ENCODE results near the gene MEIS2. TPM values are rescaled to one million over a fixed set of nuclear protein-coding genes. Genes with fewer than 3 reads are reported as not detected.

MEIS2 gene
- polyA plus RNA-seq, 1 donor from 2014 or later = 825 TPM

DNA sequence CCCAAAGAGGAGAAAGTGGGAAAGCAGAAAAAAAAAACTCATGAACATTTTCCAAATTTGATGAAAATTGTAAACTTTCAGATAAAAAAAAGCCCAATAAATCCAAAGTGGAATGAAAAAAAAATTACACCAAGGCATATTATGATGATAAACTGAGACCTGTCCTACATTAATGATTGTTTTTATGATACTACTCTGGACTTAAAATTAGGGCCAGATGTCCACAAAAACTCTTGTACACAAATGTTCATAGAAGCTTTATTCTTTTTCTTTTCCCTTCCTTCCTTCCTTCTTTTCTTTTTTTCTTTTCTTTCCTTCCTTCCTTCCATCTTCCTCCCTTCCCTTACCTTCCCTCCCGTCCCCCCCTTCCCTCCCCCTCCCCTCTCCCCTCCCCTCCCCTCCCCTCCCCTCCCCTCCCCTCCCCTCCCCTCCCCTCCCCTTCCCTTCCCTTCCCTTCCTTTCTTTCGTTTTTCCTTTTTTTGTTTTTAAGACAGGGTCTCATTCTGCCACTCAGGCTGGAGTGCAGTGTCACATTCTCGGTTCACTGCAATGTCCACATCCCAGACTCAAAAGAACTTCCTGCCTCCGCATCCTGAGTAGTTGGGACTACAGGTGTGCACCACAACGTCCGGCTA, 243.9 kb downstream of the MEIS2 start:
- H3K27me3 ChIP-seq (ENCODE audit: insufficient read depth, low read depth, low read length) = no peaks in the 10 kb centered on the region
- H3K36me3 ChIP-seq (ENCODE audit: insufficient read depth, low read length) = no peaks in the 10 kb centered on the region
- no peak overlapping the region for H3K4me2 ChIP-seq (ENCODE audit: low read length)
- no peak overlapping the region for H3K4me3 ChIP-seq (ENCODE audit: low read length)
- no peaks in the 10 kb centered on the region for H3K9me2 ChIP-seq (ENCODE audit: insufficient read depth, low read length)
- no peak overlapping the region for H2AFZ ChIP-seq (ENCODE audit: low read depth, low read length)
- H3F3A ChIP-seq (ENCODE audit: insufficient read depth, low read length, poor library complexity, severe bottlenecking) = no peaks in the 10 kb centered on the region
- no peaks in the 10 kb centered on the region for H3K79me2 ChIP-seq (replicated peaks; ENCODE audit: insufficient read depth, low read length)
- H4K20me1 ChIP-seq (ENCODE audit: insufficient read depth) = no peaks in the 10 kb centered on the region
- H3K27ac ChIP-seq (ENCODE audit: low read length) = no peak overlapping the region
- H3K9ac ChIP-seq (ENCODE audit: low read length) = no peak overlapping the region
- TF ChIP-seq POLR2AphosphoS5 (IDR thresholded peaks at IDR 0.05) (no peak), RAD21 (conservative IDR thresholded peaks at IDR 0.05) (no peak), MXI1 (conservative IDR thresholded peaks at IDR 0.05; ENCODE audit: poor library complexity, severe bottlenecking) (no peak)
- no peaks in the 10 kb centered on the region for H3K9me3 ChIP-seq (ENCODE audit: low read length)

DNA sequence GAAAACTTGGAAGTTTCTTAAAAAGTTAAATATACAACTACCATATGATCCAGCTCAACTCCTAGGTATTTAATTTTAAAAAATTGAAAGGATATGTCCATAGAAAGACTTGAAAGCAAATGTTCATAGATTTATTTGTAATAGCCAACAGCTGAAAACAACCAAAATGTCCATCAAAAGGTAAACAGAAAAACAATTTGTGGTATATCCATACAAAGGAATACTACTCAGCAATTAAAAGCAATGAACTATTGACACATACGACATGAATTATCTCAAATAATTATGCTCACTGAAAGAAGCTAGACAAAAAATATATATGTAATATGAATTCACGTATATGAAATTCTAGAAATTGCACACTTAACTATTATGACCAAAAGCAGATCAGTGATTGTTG, 249.5 kb downstream of the MEIS2 start:
- Histone ChIP-seq H3K9ac (ENCODE audit: low read length) (no peak overlapping the region), H3K4me3 (ENCODE audit: low read length) (no peak overlapping the region), H3K27ac (ENCODE audit: low read length) (no peak overlapping the region), H3K9me2 (ENCODE audit: insufficient read depth, low read length) (no peaks in the 10 kb centered on the region), H3K4me2 (ENCODE audit: low read length) (no peak overlapping the region), H3K79me2 (replicated peaks; ENCODE audit: insufficient read depth, low read length) (no peaks in the 10 kb centered on the region), H3K9me3 (ENCODE audit: low read length) (no peaks in the 10 kb centered on the region), H3K36me3 (ENCODE audit: insufficient read depth, low read length) (no peaks in the 10 kb centered on the region), H4K20me1 (ENCODE audit: insufficient read depth) (no peaks in the 10 kb centered on the region), H3K27me3 (ENCODE audit: insufficient read depth, low read depth, low read length) (no peaks in the 10 kb centered on the region), H2AFZ (ENCODE audit: low read depth, low read length) (no peak overlapping the region), H3F3A (ENCODE audit: insufficient read depth, low read length, poor library complexity, severe bottlenecking) (no peaks in the 10 kb centered on the region)
- TF ChIP-seq MXI1 (conservative IDR thresholded peaks at IDR 0.05; ENCODE audit: poor library complexity, severe bottlenecking) (no peak), TAF1 (IDR thresholded peaks at IDR 0.05; ENCODE audit: low read depth) (no peak), SMC3 (conservative IDR thresholded peaks at IDR 0.05; ENCODE audit: poor library complexity) (no peak)
- TF ChIP-seq, protein P1, sequence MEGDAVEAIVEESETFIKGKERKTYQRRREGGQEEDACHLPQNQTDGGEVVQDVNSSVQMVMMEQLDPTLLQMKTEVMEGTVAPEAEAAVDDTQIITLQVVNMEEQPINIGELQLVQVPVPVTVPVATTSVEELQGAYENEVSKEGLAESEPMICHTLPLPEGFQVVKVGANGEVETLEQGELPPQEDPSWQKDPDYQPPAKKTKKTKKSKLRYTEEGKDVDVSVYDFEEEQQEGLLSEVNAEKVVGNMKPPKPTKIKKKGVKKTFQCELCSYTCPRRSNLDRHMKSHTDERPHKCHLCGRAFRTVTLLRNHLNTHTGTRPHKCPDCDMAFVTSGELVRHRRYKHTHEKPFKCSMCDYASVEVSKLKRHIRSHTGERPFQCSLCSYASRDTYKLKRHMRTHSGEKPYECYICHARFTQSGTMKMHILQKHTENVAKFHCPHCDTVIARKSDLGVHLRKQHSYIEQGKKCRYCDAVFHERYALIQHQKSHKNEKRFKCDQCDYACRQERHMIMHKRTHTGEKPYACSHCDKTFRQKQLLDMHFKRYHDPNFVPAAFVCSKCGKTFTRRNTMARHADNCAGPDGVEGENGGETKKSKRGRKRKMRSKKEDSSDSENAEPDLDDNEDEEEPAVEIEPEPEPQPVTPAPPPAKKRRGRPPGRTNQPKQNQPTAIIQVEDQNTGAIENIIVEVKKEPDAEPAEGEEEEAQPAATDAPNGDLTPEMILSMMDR (IDR thresholded peaks at IDR 0.05; ENCODE audit: poor library complexity, severe bottlenecking) = no peak

DNA sequence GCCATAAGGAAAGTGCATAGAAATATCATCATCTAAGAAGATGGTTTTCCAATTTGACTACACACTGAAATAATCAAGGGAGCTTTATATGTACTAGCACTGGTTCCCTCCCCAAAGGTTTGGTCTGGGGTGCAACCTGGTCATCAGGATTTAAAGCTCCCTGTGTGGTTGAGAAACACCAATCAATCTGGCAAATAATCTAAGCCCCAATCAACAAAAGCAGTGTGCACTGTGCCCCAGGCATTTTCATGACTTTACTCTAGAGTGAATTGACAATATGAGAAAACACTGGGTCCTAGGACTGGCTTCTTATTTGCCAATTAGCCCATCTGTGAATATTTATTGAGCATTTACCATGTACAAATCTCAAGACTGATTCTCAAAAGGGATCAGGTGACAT, 255.1 kb downstream of the MEIS2 start:
- no peak overlapping the region for H3K9ac ChIP-seq (ENCODE audit: low read length)
- H3K27ac ChIP-seq (ENCODE audit: low read length) = no peak overlapping the region
- H4K20me1 ChIP-seq (ENCODE audit: insufficient read depth) = no peaks in the 10 kb centered on the region
- H3K9me2 ChIP-seq (ENCODE audit: insufficient read depth, low read length) = no peaks in the 10 kb centered on the region
- no peaks in the 10 kb centered on the region for H3K9me3 ChIP-seq (ENCODE audit: low read length)
- H3K27me3 ChIP-seq (ENCODE audit: insufficient read depth, low read depth, low read length) = no peaks in the 10 kb centered on the region
- no peak overlapping the region for H2AFZ ChIP-seq (ENCODE audit: low read depth, low read length)
- H3F3A ChIP-seq (ENCODE audit: insufficient read depth, low read length, poor library complexity, severe bottlenecking) = no peaks in the 10 kb centered on the region
- H3K4me2 ChIP-seq (ENCODE audit: low read length) = no peak overlapping the region
- TF ChIP-seq POLR2AphosphoS5 (IDR thresholded peaks at IDR 0.05) (no peak), SMC3 (conservative IDR thresholded peaks at IDR 0.05; ENCODE audit: poor library complexity) (no peak), EP300 (conservative IDR thresholded peaks at IDR 0.05; ENCODE audit: poor library complexity, severe bottlenecking) (no peak), MXI1 (conservative IDR thresholded peaks at IDR 0.05; ENCODE audit: poor library complexity, severe bottlenecking) (no peak), TAF1 (IDR thresholded peaks at IDR 0.05; ENCODE audit: low read depth) (no peak), EZH2 (IDR thresholded peaks at IDR 0.05; ENCODE audit: borderline replicate concordance, insufficient read depth, low read length, poor library complexity, severe bottlenecking) (no peak)
- TF ChIP-seq, protein P1 (IDR thresholded peaks at IDR 0.05; ENCODE audit: poor library complexity, severe bottlenecking) = no peak
- H3K4me3 ChIP-seq (ENCODE audit: low read length) = no peak overlapping the region
- no peaks in the 10 kb centered on the region for H3K79me2 ChIP-seq (replicated peaks; ENCODE audit: insufficient read depth, low read length)
- H3K36me3 ChIP-seq (ENCODE audit: insufficient read depth, low read length) = no peaks in the 10 kb centered on the region
